GM19438 (cell line): ENCODE measurements around the gene BLMH.
A peak's percentile ranks its signal among the peaks of the same experiment; 100 is the strongest.
"Not testable (repeated sequence)": the region's sequence is repeated elsewhere in the genome, so short reads cannot be mapped to it uniquely, and the experiment has no call there.

Source experiments
- ATAC-seq: cut with Tn5 transposase; IDR thresholded peaks from one replicate; pipeline ENCODE4 v1.9.1; 2021; ENCODE audit warnings: low read depth; ENCODE audit not compliant: unreplicated experiment

BLMH gene

DNA sequence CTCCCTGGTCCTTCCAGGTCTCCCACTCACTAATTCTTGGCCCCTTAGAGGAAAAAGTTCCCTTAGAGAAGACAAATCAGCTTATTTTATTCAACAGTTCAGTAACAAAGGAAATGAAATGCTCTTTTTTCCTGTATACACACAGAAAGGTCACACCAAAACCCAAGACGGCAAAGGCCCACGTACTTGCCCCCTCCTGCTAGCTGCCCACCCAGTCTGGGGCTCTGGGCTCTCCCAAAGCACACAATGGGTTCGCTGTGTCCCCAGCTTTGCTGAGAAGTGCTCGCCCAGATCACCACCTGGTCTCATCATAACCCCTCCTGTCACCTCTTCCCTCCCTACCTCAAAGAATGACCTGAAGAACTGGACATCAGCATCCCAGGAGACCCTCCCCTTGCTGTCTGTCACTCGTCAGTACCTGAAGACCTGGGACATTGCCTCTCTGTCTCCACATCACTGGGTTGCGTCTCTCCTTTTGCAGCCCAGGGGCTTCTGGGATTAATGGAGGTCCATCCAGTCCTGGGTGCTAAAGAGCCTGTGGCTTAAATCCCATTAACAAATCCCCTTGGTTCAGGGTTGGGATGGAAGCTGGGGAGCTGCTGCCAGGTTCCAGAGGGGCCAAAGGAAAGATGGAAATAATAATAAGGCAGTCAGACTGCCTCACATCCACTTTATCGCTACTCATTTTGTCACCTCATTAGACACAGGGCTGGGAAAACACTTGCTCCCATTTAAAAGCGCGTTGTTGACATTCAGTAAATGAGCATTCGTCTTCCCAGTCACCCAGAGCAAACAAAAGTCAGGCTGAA is 59.5 kb downstream of the BLMH start:
- ATAC-seq = no peak

DNA sequence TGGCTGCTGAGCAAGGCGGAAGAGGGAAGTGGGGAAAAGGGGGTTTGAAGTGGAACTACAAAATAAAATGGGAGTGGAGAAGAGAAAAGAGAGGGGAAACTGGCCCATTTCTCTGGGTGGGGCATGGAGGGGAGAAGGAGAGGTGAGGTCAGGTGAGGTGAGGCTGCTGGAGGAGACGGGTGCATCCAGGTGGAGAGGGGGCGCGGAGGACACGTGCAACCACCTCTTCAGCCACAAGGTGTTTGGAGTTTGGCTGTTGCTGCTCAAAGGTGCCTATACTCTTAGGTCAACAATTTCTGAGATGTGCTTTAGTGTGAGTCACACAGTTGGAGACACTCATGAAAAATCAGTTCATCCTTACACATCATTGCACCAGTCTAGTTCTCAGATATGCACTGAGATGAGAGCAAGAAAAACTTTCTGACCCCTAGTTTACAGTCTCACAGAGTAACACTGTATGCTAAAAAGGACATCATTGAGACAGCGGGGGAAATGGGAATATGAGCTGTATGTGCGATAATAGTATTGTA is 61.1 kb downstream of the BLMH start:
- no peak for ATAC-seq

DNA sequence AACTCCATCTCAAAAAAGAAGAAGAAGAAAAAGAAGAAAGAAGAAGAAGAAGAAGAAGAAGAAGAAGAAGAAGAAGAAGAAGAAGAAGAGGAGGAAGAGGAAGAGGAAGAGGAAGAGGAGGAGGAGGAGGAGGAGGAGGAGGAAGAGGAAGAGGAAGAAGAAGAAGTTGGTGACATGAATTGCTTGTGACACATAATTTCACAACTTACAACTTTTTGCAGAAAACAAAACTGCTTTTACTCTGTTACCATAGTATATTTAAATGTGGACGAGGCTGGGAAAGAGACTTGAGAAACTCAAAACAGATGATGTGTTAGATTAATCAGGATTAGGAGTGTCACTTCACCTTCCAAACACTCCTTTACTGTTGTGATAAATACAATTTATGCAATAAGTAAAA is 61.7 kb downstream of the BLMH start:
- not testable (repeated sequence) for ATAC-seq

DNA sequence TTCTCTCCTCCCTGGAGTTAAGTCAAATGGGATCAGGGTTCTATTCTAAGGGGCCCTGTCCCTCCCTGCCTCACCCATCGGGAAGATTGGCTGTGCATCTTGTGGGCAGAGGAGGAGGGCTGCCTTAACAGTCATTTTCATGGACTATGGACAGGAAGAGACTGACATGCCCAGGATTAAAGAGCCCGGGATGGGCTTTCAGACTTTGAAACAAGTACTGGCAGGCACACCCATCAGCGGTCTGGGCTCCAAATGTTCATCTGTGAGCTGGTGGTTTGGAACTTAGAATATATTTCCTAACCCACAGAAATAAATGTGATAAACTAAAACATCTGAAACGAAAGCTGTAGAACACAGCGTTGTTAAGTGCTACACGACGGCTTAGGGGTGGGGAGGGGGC is 62.7 kb downstream of the BLMH start:
- no peak for ATAC-seq

DNA sequence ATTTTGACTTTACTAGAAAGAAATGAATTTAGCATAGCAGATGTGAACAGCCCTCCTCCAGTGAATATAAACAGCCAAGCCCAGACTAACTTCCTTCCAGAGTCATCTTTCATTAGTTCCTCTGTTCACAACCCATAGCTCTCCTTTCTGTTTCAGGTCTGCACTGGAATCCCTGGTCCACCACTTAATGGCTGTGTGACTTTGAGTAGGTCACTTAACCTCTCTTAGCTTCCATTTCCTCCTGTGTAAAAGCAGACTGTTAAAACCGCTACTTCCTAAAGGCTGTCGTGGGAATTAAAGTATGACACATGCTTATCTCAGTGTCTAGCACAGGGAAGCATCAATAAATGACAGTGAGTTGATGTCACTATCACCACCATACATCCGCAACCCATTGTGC is 63.7 kb downstream of the BLMH start:
- ATAC-seq = no peak

DNA sequence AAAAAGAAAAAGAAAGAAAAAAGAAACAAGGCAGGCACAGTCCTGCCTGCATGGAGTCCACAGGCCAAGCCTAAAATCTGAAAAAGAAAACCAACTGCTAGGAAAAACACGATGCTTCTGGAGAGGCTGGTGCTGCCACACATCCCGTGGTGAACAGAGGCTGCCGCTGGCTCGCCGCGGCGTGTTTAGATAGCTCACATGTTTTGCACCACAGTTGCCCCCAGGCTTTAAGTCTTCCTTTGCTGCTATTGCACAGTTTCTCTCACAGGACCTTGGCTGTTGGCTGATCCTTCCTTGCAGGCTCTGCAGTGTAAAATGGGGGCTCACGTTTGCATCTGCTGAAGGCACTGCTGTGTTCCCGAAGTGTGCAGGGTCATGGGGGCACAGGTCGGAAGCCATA is 64.9 kb downstream of the BLMH start:
- ATAC-seq = no peak

DNA sequence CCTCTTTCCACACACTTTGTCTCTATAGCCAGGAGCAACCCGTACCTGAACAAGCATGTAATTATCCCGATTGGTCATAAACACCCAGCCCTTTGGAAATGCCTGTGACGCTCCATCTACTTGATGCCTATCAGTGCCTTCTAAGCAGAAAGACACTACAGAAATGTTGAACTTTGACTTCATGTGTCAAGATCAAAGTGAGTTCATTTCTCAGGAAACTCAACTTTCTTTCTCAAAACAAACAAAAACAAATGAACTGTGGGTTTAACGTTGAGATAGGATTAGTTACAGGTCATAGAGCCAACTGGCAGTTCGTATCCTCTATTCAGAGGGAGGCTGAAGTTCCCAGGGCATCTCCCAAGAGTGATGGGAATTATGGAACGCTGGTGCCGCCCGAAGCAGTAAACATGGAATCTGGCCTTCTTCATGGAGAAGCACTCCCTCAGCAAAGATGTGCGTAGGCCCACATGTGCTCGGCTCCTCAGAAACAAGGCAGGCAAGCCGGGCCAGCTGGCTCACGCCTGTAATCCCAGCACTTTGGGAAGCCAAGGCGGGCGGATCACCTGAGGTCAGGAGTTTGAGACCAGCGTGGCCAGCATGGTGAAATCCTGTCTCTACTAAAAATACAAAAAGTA is 65.7 kb downstream of the BLMH start:
- no peak for ATAC-seq

DNA sequence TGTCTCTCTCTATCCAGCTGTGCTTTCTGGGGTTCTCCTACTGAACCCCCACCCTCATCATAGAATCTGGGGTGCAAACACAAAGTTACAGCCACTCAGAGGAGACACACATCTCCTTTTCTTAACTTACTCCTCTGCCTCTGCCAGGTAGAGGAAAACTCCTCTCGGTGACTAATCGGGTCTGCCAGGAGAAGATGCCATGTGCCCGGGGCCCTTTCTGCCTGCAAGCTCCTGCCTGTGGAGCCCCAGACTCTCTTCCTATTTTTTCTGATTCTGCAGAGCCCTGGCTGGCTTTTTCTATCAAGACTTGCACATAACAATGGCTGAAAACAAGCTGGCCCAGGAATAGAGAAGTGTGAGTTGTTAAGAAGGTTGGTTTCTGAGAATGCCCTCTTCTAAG is 66.6 kb downstream of the BLMH start:
- no peak for ATAC-seq

DNA sequence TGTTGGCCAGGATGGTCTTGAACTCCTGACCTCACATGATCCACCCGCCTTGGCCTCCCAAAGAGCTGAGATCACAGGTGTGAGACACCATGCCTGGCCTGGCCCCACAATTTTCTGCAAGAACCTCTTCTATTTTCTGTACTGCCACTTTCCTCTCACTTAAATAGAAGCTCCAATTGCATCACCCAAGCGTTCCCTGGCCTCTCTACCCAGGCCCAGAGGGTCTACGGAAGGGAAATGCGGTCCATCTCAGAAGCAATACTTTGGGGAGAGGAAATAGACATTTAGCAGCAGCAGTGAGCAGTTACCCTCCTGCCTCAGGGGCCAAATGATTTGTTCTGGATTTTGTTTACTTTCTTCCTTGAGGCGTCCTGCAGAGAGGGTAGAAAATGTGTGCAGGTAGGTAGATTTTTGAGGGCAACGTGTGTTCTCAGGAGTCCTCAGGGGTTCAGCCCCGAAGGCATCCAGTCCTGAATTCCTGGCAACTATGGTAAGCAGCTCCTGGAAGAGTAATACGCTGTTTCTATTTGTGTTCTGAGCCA is 67.3 kb downstream of the BLMH start:
- ATAC-seq = no peak

DNA sequence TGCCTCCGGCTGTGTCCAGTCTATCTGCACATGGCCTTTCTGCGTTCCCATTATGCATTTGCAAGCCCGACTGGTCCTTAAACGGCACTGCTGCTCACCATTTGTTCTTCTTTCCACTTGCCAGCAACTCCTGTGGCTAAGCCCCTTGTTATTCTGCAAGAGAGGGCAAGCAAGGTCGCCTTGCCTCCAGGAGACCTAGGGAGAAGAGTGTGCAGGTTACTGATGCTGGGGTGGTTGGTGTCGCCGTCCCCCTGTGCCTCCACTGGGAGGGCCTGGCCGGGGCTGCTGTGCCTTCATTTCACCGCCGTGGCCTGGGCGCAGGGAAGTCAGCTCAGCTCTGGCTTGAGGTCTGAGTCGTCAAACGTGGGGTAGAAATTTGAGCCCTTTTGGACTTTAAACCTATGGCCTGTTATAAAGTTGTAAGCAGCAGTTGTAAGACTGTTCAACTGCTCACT is 69.0 kb downstream of the BLMH start:
- no peak for ATAC-seq

DNA sequence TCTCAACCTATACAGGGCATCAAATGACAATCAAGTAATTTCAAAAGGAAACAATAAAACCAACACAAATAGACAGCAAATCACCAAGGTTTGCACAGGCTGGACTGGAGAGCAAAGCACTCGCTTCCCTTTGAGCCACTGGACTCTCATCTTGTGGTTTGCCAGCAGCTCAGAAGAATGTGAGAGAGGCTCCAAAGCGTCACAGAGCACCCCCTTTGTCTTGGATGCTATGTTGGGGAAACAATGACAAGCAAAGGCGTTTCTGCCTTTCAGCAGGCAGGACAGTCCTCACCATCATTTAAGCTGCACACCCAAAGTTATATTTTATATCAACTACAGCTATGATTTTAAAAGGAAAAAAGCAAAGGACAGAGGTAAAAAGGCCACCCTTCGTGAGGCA is 69.5 kb downstream of the BLMH start:
- no peak for ATAC-seq

DNA sequence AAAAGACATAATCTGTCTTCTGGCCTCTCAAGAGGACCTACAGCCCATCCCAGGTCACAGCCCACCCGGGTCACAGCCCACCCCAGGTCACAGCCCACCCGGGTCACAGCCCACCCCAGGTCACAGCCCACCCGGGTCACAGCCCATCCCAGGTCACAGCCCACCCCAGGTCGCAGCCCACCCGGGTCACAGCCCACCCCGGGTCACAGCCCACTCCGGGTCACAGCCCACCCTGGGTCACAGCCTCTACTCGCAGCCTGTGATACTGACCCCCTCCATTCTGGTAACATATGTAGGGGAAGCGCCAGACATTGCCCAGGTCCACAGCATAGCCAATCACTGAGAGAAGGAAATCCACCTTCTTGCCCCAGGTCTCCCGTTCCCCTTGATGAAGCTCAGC is 70.4 kb downstream of the BLMH start:
- no peak for ATAC-seq

DNA sequence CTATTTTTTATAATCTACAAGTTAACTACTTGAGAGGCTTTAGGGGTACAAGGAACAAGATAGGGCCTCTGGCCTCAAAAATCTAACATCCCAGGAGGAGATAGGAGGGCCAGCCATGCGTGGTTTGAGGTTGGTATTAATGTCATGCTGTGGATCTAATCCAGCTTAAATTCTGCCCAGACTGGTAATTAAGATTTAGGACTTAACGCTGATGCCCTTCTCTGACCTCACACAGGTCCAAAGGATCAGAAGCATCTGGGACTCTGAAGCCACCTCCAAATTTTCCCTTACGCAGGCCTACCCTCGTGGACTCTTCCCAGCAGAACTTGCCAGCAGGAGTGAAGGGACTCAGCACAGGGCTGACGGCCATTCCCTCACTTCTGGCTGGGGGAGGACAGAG is 71.3 kb downstream of the BLMH start:
- no peak for ATAC-seq

DNA sequence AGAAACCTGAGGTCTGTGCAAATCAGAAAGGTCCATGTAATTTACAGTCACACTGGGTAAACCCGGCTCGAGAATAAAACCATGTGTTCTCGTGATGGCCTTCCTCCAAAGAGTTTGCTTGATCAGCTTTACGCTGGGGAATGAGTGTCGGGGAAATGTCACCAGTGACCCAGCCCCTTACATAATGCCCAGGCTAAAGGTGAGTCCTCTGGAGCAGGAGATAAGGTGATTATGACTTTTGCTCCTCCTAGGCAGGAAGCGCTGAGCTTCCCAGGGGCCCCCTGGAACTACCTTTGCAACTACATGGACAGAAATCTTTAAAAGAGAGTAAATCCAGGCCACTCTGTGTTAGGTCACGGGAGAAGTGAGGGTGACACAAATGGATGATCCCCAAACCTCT is 71.9 kb downstream of the BLMH start:
- no peak for ATAC-seq

DNA sequence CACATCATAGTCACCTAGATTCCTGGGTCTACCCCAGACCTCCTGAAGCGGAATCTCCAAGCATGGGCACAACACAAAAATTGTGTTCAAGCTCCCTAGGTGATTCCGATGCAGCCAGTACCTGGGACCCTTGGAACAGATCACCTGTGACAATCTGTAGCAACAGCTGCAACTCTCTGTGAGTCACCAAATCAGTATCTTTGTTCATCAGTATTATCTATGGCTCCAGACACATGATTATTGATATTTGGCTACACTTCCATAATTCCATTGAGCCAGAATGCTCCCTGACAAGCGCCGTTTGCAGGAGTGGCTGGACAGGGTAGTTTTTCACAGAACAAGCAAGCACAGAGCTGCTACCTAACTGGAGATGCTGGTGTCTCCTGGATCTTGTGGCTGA is 72.4 kb downstream of the BLMH start:
- ATAC-seq = no peak

DNA sequence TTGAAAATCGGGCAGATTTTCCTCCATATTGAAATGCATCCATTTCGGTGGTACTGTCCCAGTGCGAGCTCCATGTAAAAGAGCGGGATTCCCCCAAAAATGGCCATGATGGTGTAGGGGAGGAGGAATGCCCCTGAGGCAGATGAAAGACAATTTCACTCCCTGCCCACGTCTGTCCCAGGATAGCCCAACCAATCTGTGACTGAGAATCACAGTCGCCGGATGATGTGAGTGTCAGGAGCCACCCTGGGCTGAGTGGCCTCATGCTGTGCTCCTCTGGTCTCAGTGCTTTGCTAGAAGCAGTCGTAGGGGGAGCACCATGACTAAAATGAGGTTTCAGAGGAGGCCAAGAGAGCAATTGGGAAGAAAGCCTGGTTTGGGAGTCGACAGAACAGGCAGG is 72.9 kb downstream of the BLMH start:
- ATAC-seq = no peak

DNA sequence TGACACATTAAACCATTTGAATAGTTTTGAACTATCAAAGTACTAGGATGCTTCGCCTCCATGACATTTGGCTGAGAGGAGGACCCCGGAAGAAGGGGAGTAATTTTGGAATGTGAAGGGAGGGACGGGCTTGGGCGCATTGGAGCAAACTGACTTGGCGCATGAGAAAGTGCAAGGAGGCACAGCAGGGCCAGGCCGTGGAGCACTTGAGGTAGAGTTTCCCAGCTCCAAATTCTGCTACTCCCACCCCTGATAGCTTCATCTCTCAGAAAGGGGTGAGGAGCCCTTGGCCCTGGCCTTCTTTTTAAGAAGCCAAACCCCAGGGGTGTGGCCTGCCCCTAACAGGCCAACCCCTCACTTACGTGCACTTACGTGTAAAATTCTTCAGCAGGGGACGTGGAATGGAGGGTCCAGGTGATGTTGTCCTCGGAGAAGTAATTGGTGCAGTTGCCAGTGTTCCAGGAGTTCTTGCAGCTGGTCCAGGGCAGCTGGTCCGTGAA is 73.9 kb downstream of the BLMH start:
- no peak for ATAC-seq

DNA sequence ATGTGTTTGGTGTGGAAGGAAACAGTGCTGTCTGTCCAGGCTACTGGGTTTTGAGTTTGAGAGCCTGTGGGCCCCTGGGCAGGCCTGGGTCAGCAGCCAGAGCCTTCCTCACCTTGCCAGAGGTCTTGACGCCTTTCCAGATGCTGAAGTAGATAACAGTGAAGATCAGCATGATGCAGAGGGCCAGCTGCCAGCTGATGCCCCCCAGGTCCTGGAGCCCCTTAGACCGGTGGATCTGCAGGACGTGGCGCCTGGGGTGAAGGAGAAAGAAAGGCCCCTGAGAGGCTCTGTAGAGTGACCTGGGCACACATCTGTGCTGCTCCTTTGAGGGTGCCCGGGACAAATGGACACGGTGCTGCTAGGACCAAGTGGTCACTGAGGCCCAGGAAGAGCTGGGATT is 74.7 kb downstream of the BLMH start:
- no peak for ATAC-seq

DNA sequence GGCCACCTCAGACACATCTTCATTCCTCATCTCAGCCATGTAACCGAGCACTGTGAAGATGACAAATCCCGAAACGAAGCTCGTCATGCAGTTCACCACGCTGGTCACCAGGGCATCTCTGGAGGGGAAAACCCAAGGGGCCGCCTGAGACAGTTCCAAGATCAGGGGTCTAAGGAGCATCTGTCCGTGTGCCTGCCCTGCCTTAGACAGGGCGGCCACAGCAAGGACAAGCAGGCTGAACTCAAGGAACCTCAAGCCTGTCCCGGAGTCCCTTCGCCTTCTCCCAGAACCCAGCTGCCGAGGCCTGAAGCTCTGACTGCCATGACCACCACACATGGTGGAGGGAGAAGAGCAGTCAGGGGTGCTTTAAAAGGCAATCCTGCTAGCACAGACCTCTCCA is 79.0 kb downstream of the BLMH start:
- peak; percentile 65 for ATAC-seq

DNA sequence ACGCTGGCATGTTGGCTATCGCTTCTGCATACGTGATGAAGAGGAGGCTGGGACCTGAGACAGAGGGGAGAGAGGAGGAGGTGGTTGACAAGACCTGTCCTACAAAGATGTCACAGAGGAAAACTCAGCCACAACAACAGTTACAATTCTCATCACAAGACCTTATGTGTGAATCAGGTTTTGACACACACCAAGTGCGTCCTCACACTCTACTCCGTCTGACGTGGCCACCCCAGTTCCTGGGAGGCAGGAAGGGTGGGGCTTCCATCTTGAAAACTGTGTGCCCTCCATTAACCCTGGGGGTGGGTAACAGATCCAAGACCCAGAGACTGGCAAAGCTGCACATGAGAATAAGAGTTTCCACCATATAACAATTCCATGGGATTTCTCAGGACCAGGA is 80.4 kb downstream of the BLMH start:
- no peak for ATAC-seq

DNA sequence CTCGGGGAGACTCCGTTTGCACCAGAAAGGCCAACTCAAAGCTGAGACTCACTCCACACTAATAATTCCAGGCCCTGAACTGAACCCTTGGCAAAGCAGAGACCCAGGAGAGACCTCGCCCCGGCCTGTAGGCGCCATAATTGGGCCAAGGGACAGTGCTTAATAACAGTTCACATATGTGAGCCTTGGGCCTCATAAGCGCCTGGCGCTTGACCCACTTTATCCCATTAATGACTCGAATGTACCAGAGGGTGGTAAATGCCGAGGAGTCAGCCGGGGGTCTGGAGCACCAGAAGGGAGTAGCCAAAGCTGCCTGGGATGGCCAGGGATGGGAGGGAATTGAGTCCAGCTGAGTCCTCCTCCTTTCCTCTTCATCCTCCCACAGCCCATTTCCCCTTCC is 80.8 kb downstream of the BLMH start:
- ATAC-seq = no peak

DNA sequence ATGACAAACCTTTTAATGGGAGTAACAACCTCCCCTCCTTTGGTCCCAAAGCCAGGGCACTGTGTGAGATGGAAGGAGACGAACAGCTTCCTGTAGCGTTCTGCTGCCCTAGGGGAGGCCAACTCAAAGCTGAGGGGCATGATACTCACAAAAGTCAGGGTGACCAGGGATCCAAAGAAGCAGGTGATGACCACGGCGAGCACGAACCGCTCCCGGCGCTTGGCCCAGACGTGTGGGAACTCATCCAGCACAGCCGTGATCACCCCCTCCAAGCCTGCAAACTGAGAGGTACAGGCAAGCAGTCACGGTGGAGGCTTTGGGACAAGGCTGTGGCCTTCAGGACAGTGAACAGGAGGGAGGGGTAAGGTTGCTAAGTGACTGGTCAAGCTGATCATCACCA is 81.4 kb downstream of the BLMH start:
- no peak for ATAC-seq
